Astrocyte (in vitro differentiated cells and primary cell): ENCODE results near the gene MYO5A. TPM values are rescaled to one million over a fixed set of nuclear protein-coding genes. Genes with fewer than 3 reads are reported as not detected.

ENCODE experiments used
- DNase-seq: peaks from one replicate; pipeline ENCODE4 v3.0.0-alpha.2; 2010; ENCODE audit warnings: low read depth
- FAIRE-seq: peaks from 2 replicates; lab custom pipeline; 2011; peaks lifted over from hg19 to GRCh38; lab: Jason Lieb, UNC
- H2AFZ ChIP-seq: 2 replicates; pipeline ENCODE4 v1.6.0; 2012; ENCODE audit warnings: low read depth, low read length, inconsistent platforms
- H3K27ac ChIP-seq: 2 replicates; pipeline ENCODE4 v1.5.1; 2011; ENCODE audit warnings: low read depth, low read length, inconsistent platforms
- H3K27me3 ChIP-seq: 2 replicates; pipeline ENCODE4 v1.6.0; 2011; ENCODE audit warnings: low read length, inconsistent platforms; ENCODE audit not compliant: insufficient read depth
- H3K36me3 ChIP-seq: 2 replicates; pipeline ENCODE4 v1.5.1; 2011; ENCODE audit warnings: low read length, inconsistent platforms; ENCODE audit not compliant: insufficient read depth
- H3K4me1 ChIP-seq: 2 replicates; pipeline ENCODE4 v1.5.1; 2011; ENCODE audit warnings: low read length, inconsistent platforms; ENCODE audit not compliant: insufficient read depth
- H3K4me2 ChIP-seq: 2 replicates; pipeline ENCODE4 v1.6.0; 2012; ENCODE audit warnings: low read length, inconsistent platforms
- H3K4me3 ChIP-seq: 2 replicates; pipeline ENCODE4 v1.5.1; 2011; ENCODE audit warnings: low read depth, mild to moderate bottlenecking, low read length, inconsistent platforms; ENCODE audit not compliant: insufficient read depth
- H3K79me2 ChIP-seq: 2 replicates; pipeline ENCODE4 v1.6.0; 2012; ENCODE audit warnings: mild to moderate bottlenecking, low read length, inconsistent platforms; ENCODE audit not compliant: insufficient read depth
- H3K9ac ChIP-seq: 2 replicates; pipeline ENCODE4 v1.6.0; 2012; ENCODE audit warnings: mild to moderate bottlenecking, low read length, inconsistent platforms
- H3K9me3 ChIP-seq: 2 replicates; pipeline ENCODE4 v1.5.1; 2012; ENCODE audit warnings: low read depth, mild to moderate bottlenecking, low read length, inconsistent platforms; ENCODE audit not compliant: insufficient read depth
- H4K20me1 ChIP-seq: 2 replicates; pipeline ENCODE4 v1.6.0; 2012; ENCODE audit warnings: low read length, inconsistent platforms; ENCODE audit not compliant: insufficient read depth
- H3K27ac Mint-ChIP-seq: one replicate; pipeline ENCODE4 v1.8.0; 2021; ENCODE audit warnings: mild to moderate bottlenecking, mixed read lengths; ENCODE audit not compliant: unreplicated experiment
- H3K27me3 Mint-ChIP-seq: one replicate; pipeline ENCODE4 v1.8.0; 2021; ENCODE audit warnings: low read depth, mixed read lengths; ENCODE audit not compliant: unreplicated experiment
- H3K36me3 Mint-ChIP-seq: one replicate; pipeline ENCODE4 v1.8.0; 2021; ENCODE audit warnings: low read depth, mixed read lengths; ENCODE audit not compliant: unreplicated experiment
- H3K4me1 Mint-ChIP-seq: one replicate; pipeline ENCODE4 v1.8.0; 2021; ENCODE audit warnings: low read depth, mixed read lengths; ENCODE audit not compliant: unreplicated experiment
- H3K4me3 Mint-ChIP-seq: one replicate; pipeline ENCODE4 v1.8.0; 2021; ENCODE audit warnings: mild to moderate bottlenecking, moderate library complexity, mixed read lengths; ENCODE audit not compliant: unreplicated experiment
- H3K9me3 Mint-ChIP-seq: one replicate; pipeline ENCODE4 v1.8.0; 2021; ENCODE audit warnings: mild to moderate bottlenecking, mixed read lengths; ENCODE audit not compliant: unreplicated experiment
- CTCF ChIP-seq: IDR thresholded peaks from 2 replicates; pipeline ENCODE4 v1.5.1; 2011; ENCODE audit warnings: low read depth, mild to moderate bottlenecking, inconsistent platforms, low read length, moderate library complexity; ENCODE audit not compliant: insufficient read depth
- EZH2 ChIP-seq: IDR thresholded peaks from 2 replicates; pipeline ENCODE4 v1.6.1; 2012; ENCODE audit warnings: mild to moderate bottlenecking, low read length, inconsistent platforms; ENCODE audit not compliant: insufficient read depth
- total RNA-seq: library from RNA; stranded (reverse); gene quantifications from 2 replicates; pipeline ENCODE4 v1.2.1, GENCODE V29; 2021

Gene MYO5A
- total RNA-seq, 1 donor from 2014 or later, result 47.6 TPM

GRCh38 chr15:52438047-52438446 is 90.6 kb downstream of the MYO5A start:
- Histone ChIP-seq H3K9me3 (no peaks in the 10 kb centered on the region), H4K20me1 (peaks cover 25% of the 10 kb centered on the region), H3K4me2 (no peak overlapping the region), H3K27ac (no peak overlapping the region), H3K9ac (no peak overlapping the region), H3K4me1 (peaks cover 9% of the 10 kb centered on the region), H3K27me3 (no peaks in the 10 kb centered on the region), H2AFZ (no peak overlapping the region), H3K36me3 (no peaks in the 10 kb centered on the region), H3K4me3 (no peak overlapping the region), H3K79me2 (peaks cover 10% of the 10 kb centered on the region)
- Mint-ChIP-seq H3K4me1 (peaks cover 36% of the 10 kb centered on the region), H3K27ac (no peak overlapping the region), H3K27me3 (no peaks in the 10 kb centered on the region), H3K36me3 (peaks cover 2% of the 10 kb centered on the region), H3K4me3 (no peak overlapping the region), H3K9me3 (no peaks in the 10 kb centered on the region)
- no peak for FAIRE-seq
- TF ChIP-seq CTCF (no peak), EZH2 (no peak)
- no peak for DNase-seq

GRCh38 chr15:52437646-52438045 is 91.0 kb downstream of the MYO5A start:
- H3K9ac ChIP-seq, result no peak overlapping the region
- H3K79me2 ChIP-seq, result peaks cover 10% of the 10 kb centered on the region

More at GRCh38 chr15:52437646-52438045, 91.0 kb downstream of the MYO5A start:
- no peak for DNase-seq
- Mint-ChIP-seq H3K4me1 (peaks cover 36% of the 10 kb centered on the region), H3K27me3 (no peaks in the 10 kb centered on the region), H3K9me3 (no peaks in the 10 kb centered on the region), H3K4me3 (no peak overlapping the region), H3K36me3 (peaks cover 2% of the 10 kb centered on the region), H3K27ac (no peak overlapping the region)
- Histone ChIP-seq H3K4me1 (peaks cover 9% of the 10 kb centered on the region), H3K4me2 (no peak overlapping the region), H4K20me1 (peaks cover 24% of the 10 kb centered on the region), H3K36me3 (no peaks in the 10 kb centered on the region), H3K27me3 (no peaks in the 10 kb centered on the region), H3K27ac (no peak overlapping the region), H3K9me3 (no peaks in the 10 kb centered on the region), H3K4me3 (no peak overlapping the region), H2AFZ (no peak overlapping the region)
- TF ChIP-seq CTCF (no peak), EZH2 (no peak)
- FAIRE-seq, result no peak
